ENCODE data around the gene BABAM2. TPM values are rescaled to one million over a fixed set of nuclear protein-coding genes. Genes with fewer than 3 reads are reported as not detected.

The BABAM2 gene
- total RNA-seq, 1 donor from 2014 or later = 28.5 TPM

DNA sequence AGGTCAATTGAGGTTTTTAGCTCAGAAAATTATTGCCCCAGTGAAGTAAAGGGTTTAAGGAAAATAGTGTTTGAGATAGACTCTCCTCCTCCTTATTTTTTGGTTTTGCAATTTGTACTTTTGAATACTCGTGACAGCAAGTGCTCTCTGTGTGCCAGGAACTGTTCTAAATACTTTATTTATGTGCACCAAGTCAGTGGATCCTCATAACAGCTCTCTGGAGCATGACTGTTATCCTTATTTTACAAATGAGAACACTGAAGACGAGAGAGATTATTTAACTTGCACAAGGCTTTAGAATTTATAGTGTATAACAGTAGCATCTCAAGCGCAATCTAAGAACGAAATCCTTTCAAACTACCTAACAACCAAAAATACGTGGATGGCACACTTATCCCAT, 24.7 kb downstream of the BABAM2 start:
- TF ChIP-seq, protein P1, sequence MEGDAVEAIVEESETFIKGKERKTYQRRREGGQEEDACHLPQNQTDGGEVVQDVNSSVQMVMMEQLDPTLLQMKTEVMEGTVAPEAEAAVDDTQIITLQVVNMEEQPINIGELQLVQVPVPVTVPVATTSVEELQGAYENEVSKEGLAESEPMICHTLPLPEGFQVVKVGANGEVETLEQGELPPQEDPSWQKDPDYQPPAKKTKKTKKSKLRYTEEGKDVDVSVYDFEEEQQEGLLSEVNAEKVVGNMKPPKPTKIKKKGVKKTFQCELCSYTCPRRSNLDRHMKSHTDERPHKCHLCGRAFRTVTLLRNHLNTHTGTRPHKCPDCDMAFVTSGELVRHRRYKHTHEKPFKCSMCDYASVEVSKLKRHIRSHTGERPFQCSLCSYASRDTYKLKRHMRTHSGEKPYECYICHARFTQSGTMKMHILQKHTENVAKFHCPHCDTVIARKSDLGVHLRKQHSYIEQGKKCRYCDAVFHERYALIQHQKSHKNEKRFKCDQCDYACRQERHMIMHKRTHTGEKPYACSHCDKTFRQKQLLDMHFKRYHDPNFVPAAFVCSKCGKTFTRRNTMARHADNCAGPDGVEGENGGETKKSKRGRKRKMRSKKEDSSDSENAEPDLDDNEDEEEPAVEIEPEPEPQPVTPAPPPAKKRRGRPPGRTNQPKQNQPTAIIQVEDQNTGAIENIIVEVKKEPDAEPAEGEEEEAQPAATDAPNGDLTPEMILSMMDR (IDR thresholded peaks at IDR 0.05; ENCODE audit: insufficient read depth, low read depth, low read length) = no peak
- H3K9ac ChIP-seq (ENCODE audit: low read length) = no peak overlapping the region
- H3K27ac Mint-ChIP-seq (ENCODE audit: unreplicated experiment) = no peak overlapping the region
- no peaks in the 10 kb centered on the region for H3K9me3 ChIP-seq (ENCODE audit: insufficient read depth, low read depth, low read length)
- no peak overlapping the region for H3K4me2 ChIP-seq (ENCODE audit: low read length)
- H3K79me2 ChIP-seq (ENCODE audit: insufficient read depth, low read length) = no peaks in the 10 kb centered on the region
- H3K27ac ChIP-seq (ENCODE audit: low read depth, low read length) = no peak overlapping the region
- no peaks in the 10 kb centered on the region for H3K9me3 Mint-ChIP-seq (ENCODE audit: unreplicated experiment)
- DNase-seq (ENCODE audit: low read depth) = no peak
- H3K4me1 Mint-ChIP-seq (ENCODE audit: low read depth, unreplicated experiment) = no peaks in the 10 kb centered on the region
- no peaks in the 10 kb centered on the region for H3K4me1 ChIP-seq (ENCODE audit: insufficient read depth, low read length)
- no peak for FAIRE-seq
- H2AFZ ChIP-seq (ENCODE audit: low read depth, low read length) = no peak overlapping the region
- no peaks in the 10 kb centered on the region for H3K27me3 ChIP-seq (ENCODE audit: insufficient read depth, low read length)
- H3K36me3 Mint-ChIP-seq (ENCODE audit: low read depth, unreplicated experiment) = peaks cover 4% of the 10 kb centered on the region
- no peak overlapping the region for H3K4me3 ChIP-seq (ENCODE audit: insufficient read depth, low read depth, low read length)
- no peak overlapping the region for H3K4me3 Mint-ChIP-seq (ENCODE audit: unreplicated experiment)
- no peaks in the 10 kb centered on the region for H4K20me1 ChIP-seq (ENCODE audit: insufficient read depth, low read length)
- H3K36me3 ChIP-seq (ENCODE audit: insufficient read depth, low read length) = no peaks in the 10 kb centered on the region
- H3K27me3 Mint-ChIP-seq (ENCODE audit: low read depth, unreplicated experiment) = no peaks in the 10 kb centered on the region

- H3K27me3 Mint-ChIP-seq (ENCODE audit: low read depth, unreplicated experiment) = no peaks in the 10 kb centered on the region
- no peak for DNase-seq (ENCODE audit: low read depth)
Measured at GRCh38 chr2:27915874-27916273, 25.3 kb downstream of the BABAM2 start.

DNA sequence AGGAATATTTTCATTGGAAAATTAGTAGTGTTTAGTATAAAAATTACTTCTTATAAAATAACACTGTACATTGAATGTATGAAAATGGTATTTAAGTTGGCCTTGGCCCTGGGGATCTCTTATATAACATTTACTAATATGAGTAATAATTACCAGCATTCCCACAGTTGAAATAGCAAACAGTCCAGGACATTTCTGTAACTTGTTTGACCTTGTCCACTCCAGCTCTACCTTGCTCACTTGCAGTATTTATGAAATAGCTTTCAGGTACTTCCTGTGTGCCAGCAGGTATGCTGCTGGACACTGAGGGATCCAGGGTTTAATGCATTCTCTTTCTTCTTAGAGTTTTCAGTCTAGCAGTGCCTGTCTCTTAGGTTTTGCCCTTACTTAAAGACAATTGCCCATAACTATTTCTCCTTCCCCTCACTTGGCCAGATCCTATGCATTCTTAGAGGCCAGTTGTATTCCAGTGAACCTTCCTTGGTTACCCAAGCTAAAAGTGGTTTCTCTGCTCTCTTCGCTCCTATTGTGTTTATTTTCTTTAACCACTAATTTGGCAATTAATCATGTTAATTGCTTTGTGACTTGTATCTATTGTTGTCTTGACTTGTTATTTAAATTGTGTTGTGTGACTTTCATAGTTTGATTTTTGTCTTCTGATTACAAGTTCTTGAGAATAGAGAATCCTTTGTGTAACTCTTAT, 25.9 kb downstream of the BABAM2 start:
- Histone ChIP-seq H3K27me3 (ENCODE audit: insufficient read depth, low read length) (no peaks in the 10 kb centered on the region), H3K4me2 (ENCODE audit: low read length) (no peak overlapping the region), H3K4me3 (ENCODE audit: insufficient read depth, low read depth, low read length) (no peak overlapping the region), H3K36me3 (ENCODE audit: insufficient read depth, low read length) (no peaks in the 10 kb centered on the region), H3K9me3 (ENCODE audit: insufficient read depth, low read depth, low read length) (no peaks in the 10 kb centered on the region), H2AFZ (ENCODE audit: low read depth, low read length) (no peak overlapping the region), H3K4me1 (ENCODE audit: insufficient read depth, low read length) (no peaks in the 10 kb centered on the region), H3K27ac (ENCODE audit: low read depth, low read length) (no peak overlapping the region), H3K79me2 (ENCODE audit: insufficient read depth, low read length) (no peaks in the 10 kb centered on the region), H4K20me1 (ENCODE audit: insufficient read depth, low read length) (no peaks in the 10 kb centered on the region), H3K9ac (ENCODE audit: low read length) (no peak overlapping the region)
- H3K27ac Mint-ChIP-seq (ENCODE audit: unreplicated experiment) = no peak overlapping the region
- DNase-seq (ENCODE audit: low read depth) (no peak), FAIRE-seq (no peak)
- TF ChIP-seq EZH2 (IDR thresholded peaks at IDR 0.05; ENCODE audit: insufficient read depth, low read length) = no peak
- TF ChIP-seq, protein P1 (IDR thresholded peaks at IDR 0.05; ENCODE audit: insufficient read depth, low read depth, low read length) = no peak
- no peaks in the 10 kb centered on the region for H3K27me3 Mint-ChIP-seq (ENCODE audit: low read depth, unreplicated experiment)
- no peaks in the 10 kb centered on the region for H3K9me3 Mint-ChIP-seq (ENCODE audit: unreplicated experiment)
- peaks cover 4% of the 10 kb centered on the region for H3K36me3 Mint-ChIP-seq (ENCODE audit: low read depth, unreplicated experiment)
- no peak overlapping the region for H3K4me3 Mint-ChIP-seq (ENCODE audit: unreplicated experiment)
- H3K4me1 Mint-ChIP-seq (ENCODE audit: low read depth, unreplicated experiment) = no peaks in the 10 kb centered on the region

More at GRCh38 chr2:27915874-27916273, 25.3 kb downstream of the BABAM2 start:
- H3K27me3 ChIP-seq (ENCODE audit: insufficient read depth, low read length) = no peaks in the 10 kb centered on the region
- no peaks in the 10 kb centered on the region for H3K79me2 ChIP-seq (ENCODE audit: insufficient read depth, low read length)
- Mint-ChIP-seq H3K4me3 (ENCODE audit: unreplicated experiment) (no peak overlapping the region), H3K4me1 (ENCODE audit: low read depth, unreplicated experiment) (no peaks in the 10 kb centered on the region), H3K9me3 (ENCODE audit: unreplicated experiment) (no peaks in the 10 kb centered on the region), H3K27ac (ENCODE audit: unreplicated experiment) (no peak overlapping the region), H3K36me3 (ENCODE audit: low read depth, unreplicated experiment) (peaks cover 4% of the 10 kb centered on the region)
- TF ChIP-seq EZH2 (IDR thresholded peaks at IDR 0.05; ENCODE audit: insufficient read depth, low read length) = no peak
- TF ChIP-seq, protein P1 (IDR thresholded peaks at IDR 0.05; ENCODE audit: insufficient read depth, low read depth, low read length) = no peak
- H3K36me3 ChIP-seq (ENCODE audit: insufficient read depth, low read length) = no peaks in the 10 kb centered on the region
- H3K9ac ChIP-seq (ENCODE audit: low read length) = no peak overlapping the region
- no peak overlapping the region for H3K27ac ChIP-seq (ENCODE audit: low read depth, low read length)
- H3K4me2 ChIP-seq (ENCODE audit: low read length) = no peak overlapping the region
- no peak overlapping the region for H2AFZ ChIP-seq (ENCODE audit: low read depth, low read length)
- H3K4me1 ChIP-seq (ENCODE audit: insufficient read depth, low read length) = no peaks in the 10 kb centered on the region
- H3K4me3 ChIP-seq (ENCODE audit: insufficient read depth, low read depth, low read length) = no peak overlapping the region
- no peaks in the 10 kb centered on the region for H3K9me3 ChIP-seq (ENCODE audit: insufficient read depth, low read depth, low read length)
- H4K20me1 ChIP-seq (ENCODE audit: insufficient read depth, low read length) = no peaks in the 10 kb centered on the region
- no peak for FAIRE-seq
